OCI-LY1 (cell line): ENCODE results near the gene ARSH.

Experiments
- H2AFZ ChIP-seq: fragments of 200-600 bp; sonication (generic), shearing (Covaris generic); 2 replicates; pipeline ENCODE4 v1.6.0; 2014; ENCODE audit warnings: antibody characterized with exemption, mild to moderate bottlenecking, low read length
- H3F3A ChIP-seq: fragments of 200-600 bp; sonication (generic), shearing (Covaris generic); 2 replicates; pipeline ENCODE4 v1.6.0; 2014; ENCODE audit warnings: mild to moderate bottlenecking, antibody characterized with exemption, low read length, moderate library complexity; ENCODE audit not compliant: insufficient read depth
- H3K27ac ChIP-seq: fragments of 200-600 bp; sonication (generic); 2 replicates; pipeline ENCODE4 v1.5.1; 2014; ENCODE audit warnings: low read length, mixed run types, mild to moderate bottlenecking, low read depth; ENCODE audit not compliant: poor library complexity, severe bottlenecking
- H3K27me3 ChIP-seq: fragments of 200-600 bp; sonication (generic); 2 replicates; pipeline ENCODE4 v1.6.0; 2014; ENCODE audit warnings: antibody characterized with exemption, mild to moderate bottlenecking, low read length, moderate library complexity; ENCODE audit not compliant: insufficient read depth
- H3K36me3 ChIP-seq: fragments of 200-600 bp; sonication (generic); 2 replicates; pipeline ENCODE4 v1.6.1; 2014; ENCODE audit warnings: mild to moderate bottlenecking, antibody characterized with exemption, low read length, moderate library complexity, mixed read lengths; ENCODE audit not compliant: insufficient read depth
- H3K4me1 ChIP-seq: fragments of 200-600 bp; sonication (generic); 2 replicates; pipeline ENCODE4 v1.5.1; 2014; ENCODE audit warnings: mild to moderate bottlenecking, low read length, moderate library complexity; ENCODE audit not compliant: insufficient read depth, severe bottlenecking
- H3K4me2 ChIP-seq: fragments of 200-600 bp; sonication (generic), shearing (Covaris generic); 2 replicates; pipeline ENCODE4 v1.6.1; 2014; ENCODE audit warnings: low read length
- H3K4me3 ChIP-seq: fragments of 200-600 bp; sonication (generic); 2 replicates; pipeline ENCODE4 v1.5.1; 2014; ENCODE audit warnings: low read length, low read depth, mild to moderate bottlenecking, mixed read lengths; ENCODE audit not compliant: poor library complexity, severe bottlenecking
- H3K79me2 ChIP-seq: fragments of 200-600 bp; shearing (Covaris generic); 2 replicates; pipeline ENCODE4 v1.6.1; 2016; ENCODE audit warnings: mixed run types, low read length, mixed read lengths; ENCODE audit not compliant: insufficient read depth
- H3K9ac ChIP-seq: fragments of 200-600 bp; sonication (generic), shearing (Covaris generic); 2 replicates; pipeline ENCODE4 v1.6.1; 2014; ENCODE audit warnings: mild to moderate bottlenecking, low read length, mixed read lengths
- H3K9me2 ChIP-seq: fragments of 200-600 bp; sonication (generic), shearing (Covaris generic); 2 replicates; pipeline ENCODE4 v1.6.1; 2014; ENCODE audit warnings: low read depth, mild to moderate bottlenecking, low read length, mixed read lengths
- H3K9me3 ChIP-seq: fragments of 200-600 bp; shearing (Covaris generic); 2 replicates; pipeline ENCODE4 v1.6.1; 2014; ENCODE audit warnings: low read length, mixed read lengths
- H4K20me1 ChIP-seq: fragments of 200-600 bp; sonication (generic), shearing (Covaris generic); 2 replicates; pipeline ENCODE4 v1.6.0; 2016; ENCODE audit warnings: mild to moderate bottlenecking, low read length; ENCODE audit not compliant: insufficient read depth
- EZH2 ChIP-seq: fragments of 200-600 bp; sonication (generic), shearing (Covaris generic); IDR thresholded peaks from 2 replicates; pipeline ENCODE4 v1.8.0; 2017; ENCODE audit warnings: borderline replicate concordance, mixed run types, mild to moderate bottlenecking, antibody characterized with exemption, low read length, moderate library complexity, mixed read lengths
- TF ChIP-seq, protein P1 (sequence below): fragments of 200-600 bp; sonication (generic), shearing (Covaris generic); IDR thresholded peaks from 2 replicates; pipeline ENCODE4 v1.5.1; 2017; ENCODE audit warnings: mild to moderate bottlenecking, antibody characterized with exemption, low read length, moderate library complexity, mixed read lengths

The ARSH gene, protein sequence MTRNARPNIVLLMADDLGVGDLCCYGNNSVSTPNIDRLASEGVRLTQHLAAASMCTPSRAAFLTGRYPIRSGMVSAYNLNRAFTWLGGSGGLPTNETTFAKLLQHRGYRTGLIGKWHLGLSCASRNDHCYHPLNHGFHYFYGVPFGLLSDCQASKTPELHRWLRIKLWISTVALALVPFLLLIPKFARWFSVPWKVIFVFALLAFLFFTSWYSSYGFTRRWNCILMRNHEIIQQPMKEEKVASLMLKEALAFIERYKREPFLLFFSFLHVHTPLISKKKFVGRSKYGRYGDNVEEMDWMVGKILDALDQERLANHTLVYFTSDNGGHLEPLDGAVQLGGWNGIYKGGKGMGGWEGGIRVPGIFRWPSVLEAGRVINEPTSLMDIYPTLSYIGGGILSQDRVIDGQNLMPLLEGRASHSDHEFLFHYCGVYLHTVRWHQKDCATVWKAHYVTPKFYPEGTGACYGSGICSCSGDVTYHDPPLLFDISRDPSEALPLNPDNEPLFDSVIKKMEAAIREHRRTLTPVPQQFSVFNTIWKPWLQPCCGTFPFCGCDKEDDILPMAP

DNA sequence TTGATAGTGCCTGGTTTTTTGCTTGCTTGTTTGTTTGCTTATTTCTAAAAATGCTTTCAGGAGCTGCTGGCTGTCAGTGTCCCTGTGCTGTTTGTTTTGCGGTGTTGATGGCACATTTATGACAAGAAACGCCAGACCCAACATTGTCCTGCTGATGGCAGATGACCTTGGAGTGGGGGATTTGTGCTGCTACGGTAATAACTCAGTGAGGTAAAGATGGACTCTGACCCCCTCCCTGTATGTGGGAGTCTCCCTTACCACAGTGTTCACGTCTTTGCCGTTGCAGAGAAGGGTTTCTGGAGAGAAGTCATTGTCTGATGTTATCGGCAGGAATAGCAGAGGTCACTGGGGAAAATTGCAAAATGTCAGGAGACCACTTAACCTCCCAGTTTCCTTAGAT, at the start of gene ARSH:
Gene ARSH, plus strand, starts transcription at position 52 of the 400 bp plus-strand sequence. Its CDS starts 67 bp downstream, at position 119.
- no peak within 1 kb of the TSS for H2AFZ ChIP-seq
- H3K4me2 ChIP-seq, result no peak within 1 kb of the TSS

DNA sequence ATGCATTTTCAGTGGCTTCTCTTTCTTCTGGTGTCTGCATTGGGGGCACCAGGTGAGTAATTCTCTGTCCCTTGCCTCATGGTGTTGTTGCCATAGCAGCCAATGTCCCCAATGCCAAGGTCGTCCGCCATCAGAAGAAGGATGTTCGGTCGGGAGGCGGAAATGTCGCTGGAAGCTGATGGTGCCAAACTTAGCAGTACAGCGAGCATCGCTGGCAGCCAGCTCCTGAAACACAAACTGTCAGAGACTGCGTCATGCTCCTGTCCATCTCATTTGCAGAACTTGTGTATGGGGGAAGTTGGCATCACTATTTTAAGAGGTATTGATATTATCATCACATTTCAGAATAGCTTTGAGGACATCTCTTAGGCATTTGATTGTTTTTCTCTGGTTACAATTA, 48.1 kb upstream of the ARSH start:
- Histone ChIP-seq H3K79me2 (no peaks in the 10 kb centered on the region), H4K20me1 (no peaks in the 10 kb centered on the region), H3F3A (no peaks in the 10 kb centered on the region), H2AFZ (no peak overlapping the region), H3K27ac (no peak overlapping the region), H3K4me2 (no peak overlapping the region), H3K9me2 (no peaks in the 10 kb centered on the region), H3K27me3 (no peaks in the 10 kb centered on the region), H3K36me3 (no peaks in the 10 kb centered on the region), H3K9ac (no peak overlapping the region), H3K4me1 (no peaks in the 10 kb centered on the region), H3K9me3 (no peaks in the 10 kb centered on the region), H3K4me3 (no peak overlapping the region)
- no peak for TF ChIP-seq EZH2
- TF ChIP-seq, protein P1, sequence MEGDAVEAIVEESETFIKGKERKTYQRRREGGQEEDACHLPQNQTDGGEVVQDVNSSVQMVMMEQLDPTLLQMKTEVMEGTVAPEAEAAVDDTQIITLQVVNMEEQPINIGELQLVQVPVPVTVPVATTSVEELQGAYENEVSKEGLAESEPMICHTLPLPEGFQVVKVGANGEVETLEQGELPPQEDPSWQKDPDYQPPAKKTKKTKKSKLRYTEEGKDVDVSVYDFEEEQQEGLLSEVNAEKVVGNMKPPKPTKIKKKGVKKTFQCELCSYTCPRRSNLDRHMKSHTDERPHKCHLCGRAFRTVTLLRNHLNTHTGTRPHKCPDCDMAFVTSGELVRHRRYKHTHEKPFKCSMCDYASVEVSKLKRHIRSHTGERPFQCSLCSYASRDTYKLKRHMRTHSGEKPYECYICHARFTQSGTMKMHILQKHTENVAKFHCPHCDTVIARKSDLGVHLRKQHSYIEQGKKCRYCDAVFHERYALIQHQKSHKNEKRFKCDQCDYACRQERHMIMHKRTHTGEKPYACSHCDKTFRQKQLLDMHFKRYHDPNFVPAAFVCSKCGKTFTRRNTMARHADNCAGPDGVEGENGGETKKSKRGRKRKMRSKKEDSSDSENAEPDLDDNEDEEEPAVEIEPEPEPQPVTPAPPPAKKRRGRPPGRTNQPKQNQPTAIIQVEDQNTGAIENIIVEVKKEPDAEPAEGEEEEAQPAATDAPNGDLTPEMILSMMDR, result no peak

More for the DNA sequence above, at the start of gene ARSH:
- Histone ChIP-seq H3K27me3 (no peaks in the 10 kb centered on the region), H4K20me1 (no peaks in the 10 kb centered on the region), H3K27ac (no peak within 1 kb of the TSS), H3F3A (no peaks in the 10 kb centered on the region), H3K9me3 (no peaks in the 10 kb centered on the region), H3K36me3 (no peaks in the 10 kb centered on the region), H3K4me1 (no peaks in the 10 kb centered on the region), H3K9me2 (no peaks in the 10 kb centered on the region), H3K4me3 (no peak within 1 kb of the TSS), H3K79me2 (no peaks in the 10 kb centered on the region), H3K9ac (no peak within 1 kb of the TSS)
- TF ChIP-seq, protein P1, result no peak
- no peak for TF ChIP-seq EZH2

- no peaks in the 10 kb centered on the region for H4K20me1 ChIP-seq
- no peak overlapping the region for H2AFZ ChIP-seq
- H3K4me3 ChIP-seq, result no peak overlapping the region
- no peak overlapping the region for H3K4me2 ChIP-seq
- no peaks in the 10 kb centered on the region for H3K9me3 ChIP-seq
- H3K36me3 ChIP-seq, result no peaks in the 10 kb centered on the region
- H3K9ac ChIP-seq, result no peak overlapping the region
- H3K27ac ChIP-seq, result no peak overlapping the region
- no peaks in the 10 kb centered on the region for H3K27me3 ChIP-seq
- TF ChIP-seq, protein P1, result no peak
- no peak for TF ChIP-seq EZH2
- H3K79me2 ChIP-seq, result no peaks in the 10 kb centered on the region
- H3K9me2 ChIP-seq, result no peaks in the 10 kb centered on the region
- no peaks in the 10 kb centered on the region for H3K4me1 ChIP-seq
- H3F3A ChIP-seq, result no peaks in the 10 kb centered on the region
These were observed 45.4 kb upstream of the ARSH start for GRCh38 chrX:2960861-2961515.
